GM12891 (cell line): Measurements from ENCODE around the gene SHROOM3.

Experiments
- DNase-seq: peaks from one replicate; pipeline ENCODE4 v3.0.0; 2011; ENCODE audit warnings: low spot score; ENCODE audit not compliant: insufficient read length
- FAIRE-seq: peaks from 2 replicates; lab custom pipeline; 2011; peaks lifted over from hg19 to GRCh38; lab: Jason Lieb, UNC
- PAX5 ChIP-seq: IDR thresholded peaks from 2 replicates; pipeline ENCODE4 v1.6.1; 2011; ENCODE audit warnings: low read length, moderate library complexity, mild to moderate bottlenecking; ENCODE audit not compliant: insufficient read depth, severe bottlenecking
- POLR2A ChIP-seq: IDR thresholded peaks from 2 replicates; pipeline ENCODE4 v1.6.1; 2011; ENCODE audit warnings: low read depth, low read length, control low read depth
- POLR2AphosphoS5 ChIP-seq: IDR thresholded peaks from 2 replicates; pipeline ENCODE4 v1.6.1; 2011; ENCODE audit warnings: low read depth, low read length, control low read depth
- POU2F2 ChIP-seq: IDR thresholded peaks from 2 replicates; pipeline ENCODE4 v1.6.1; 2011; ENCODE audit warnings: low read depth, mild to moderate bottlenecking, control low read depth, low read length, moderate library complexity
- SPI1 ChIP-seq: IDR thresholded peaks from 2 replicates; pipeline ENCODE4 v1.6.1; 2011; ENCODE audit warnings: low read depth, low read length, control low read depth
- TAF1 ChIP-seq: IDR thresholded peaks from 2 replicates; pipeline ENCODE4 v1.6.1; 2011; ENCODE audit warnings: low read depth, low read length, control low read depth

SHROOM3 gene

DNA sequence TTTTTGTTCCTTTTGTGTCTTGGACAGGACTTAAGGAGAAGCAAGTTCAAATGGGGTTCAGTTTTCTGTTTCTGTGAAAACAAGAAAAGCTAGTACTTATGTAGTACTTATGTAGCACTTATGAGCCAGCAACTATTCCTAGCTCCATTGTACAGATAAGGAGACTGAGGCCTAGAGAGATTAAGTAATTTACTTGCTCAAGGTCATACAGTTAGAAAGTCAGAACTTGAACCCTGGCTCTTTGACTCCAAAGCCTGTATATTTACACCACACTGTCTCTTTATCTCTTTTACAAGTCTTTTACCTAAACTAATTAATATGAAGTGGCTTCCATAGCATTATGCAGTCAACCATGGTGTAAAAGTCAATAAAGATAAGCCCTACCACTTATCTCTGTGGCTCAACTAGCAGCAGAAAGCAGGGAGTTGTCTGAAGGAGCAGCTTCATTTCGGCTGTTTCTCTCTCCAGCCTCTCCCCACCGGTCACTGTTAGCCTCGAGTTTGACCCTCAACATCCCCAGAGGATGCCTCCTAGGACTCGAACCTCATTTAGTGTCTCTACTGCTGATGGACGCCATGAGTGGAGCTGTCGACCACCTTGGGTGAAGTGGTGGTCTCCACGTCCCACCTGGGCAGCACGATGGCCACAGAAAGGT lies 209.9 kb downstream of the SHROOM3 start:
- FAIRE-seq (no peak), DNase-seq (no peak)
- no peak for TF ChIP-seq POU2F2
- no peak for TF ChIP-seq POLR2A
- TF ChIP-seq TAF1: no peak
- no peak for TF ChIP-seq PAX5
- TF ChIP-seq SPI1: no peak
- TF ChIP-seq POLR2AphosphoS5: no peak

DNA sequence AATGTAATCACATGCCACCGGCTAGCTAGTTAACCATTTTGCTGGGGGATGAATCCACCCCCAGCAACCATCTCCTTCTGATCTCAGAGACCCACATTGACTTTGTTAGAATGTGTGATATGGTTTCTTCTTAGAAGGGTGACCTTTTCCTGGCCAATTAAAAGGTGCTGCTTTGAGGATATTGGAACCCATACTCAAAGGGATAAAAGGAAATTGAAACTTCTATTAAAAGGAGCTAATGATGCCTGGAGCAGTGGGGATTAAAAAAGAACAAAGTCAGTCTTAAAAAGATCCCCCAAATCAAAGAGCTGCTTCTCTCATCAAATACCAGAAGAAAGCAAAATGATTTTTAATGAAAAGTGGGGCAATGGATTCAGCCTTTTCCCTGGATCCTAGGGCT lies 214.1 kb downstream of the SHROOM3 start:
- FAIRE-seq: no peak
- TF ChIP-seq PAX5: no peak
- no peak for TF ChIP-seq POLR2A
- TF ChIP-seq POLR2AphosphoS5: no peak
- no peak for TF ChIP-seq SPI1
- no peak for TF ChIP-seq POU2F2
- TF ChIP-seq TAF1: no peak
- DNase-seq: no peak

DNA sequence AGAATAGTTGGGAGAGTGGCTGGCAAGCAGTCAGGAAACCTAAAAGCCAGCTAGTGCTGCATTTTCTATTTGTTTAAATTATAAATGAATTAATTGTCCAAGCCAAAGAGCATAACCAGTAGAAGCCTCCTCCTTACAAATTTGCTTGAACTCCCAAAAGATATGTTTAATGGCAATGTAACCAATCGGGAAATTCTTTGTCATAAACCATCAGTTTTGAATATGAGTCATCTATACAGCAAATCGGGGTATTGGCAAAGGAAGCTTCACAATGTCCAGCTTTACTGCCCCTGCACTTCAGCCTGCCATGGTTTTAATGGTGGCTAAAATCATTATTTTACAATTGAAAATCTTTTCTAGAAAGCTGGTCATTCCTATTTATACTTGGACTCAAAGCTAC lies 216.6 kb downstream of the SHROOM3 start:
- no peak for TF ChIP-seq PAX5
- TF ChIP-seq SPI1: no peak
- TF ChIP-seq TAF1: no peak
- TF ChIP-seq POLR2A: no peak
- no peak for TF ChIP-seq POLR2AphosphoS5
- no peak for TF ChIP-seq POU2F2
- DNase-seq (no peak), FAIRE-seq (no peak)

DNA sequence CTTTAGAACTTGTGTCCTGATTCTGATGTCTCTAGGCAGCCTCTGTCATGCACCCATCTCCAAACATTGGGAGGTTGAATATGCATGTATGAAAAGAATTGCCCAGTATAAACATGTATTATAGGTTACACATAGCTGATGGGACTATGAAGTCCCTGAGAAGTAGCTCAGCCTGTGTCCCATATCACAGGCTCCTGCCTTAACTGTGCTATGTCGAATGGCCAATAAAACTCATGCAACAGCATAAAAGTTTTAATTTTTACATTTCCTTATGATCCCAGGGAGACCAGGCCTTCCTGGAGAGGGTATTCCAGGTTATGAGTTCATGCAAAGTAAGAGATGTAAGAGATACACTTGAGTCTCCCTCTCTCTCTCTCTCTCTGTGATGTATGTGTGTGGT lies 217.4 kb downstream of the SHROOM3 start:
- DNase-seq: no peak
- FAIRE-seq: no peak
- TF ChIP-seq POLR2AphosphoS5 (no peak), POU2F2 (no peak), SPI1 (no peak), PAX5 (no peak), POLR2A (no peak), TAF1 (no peak)

DNA sequence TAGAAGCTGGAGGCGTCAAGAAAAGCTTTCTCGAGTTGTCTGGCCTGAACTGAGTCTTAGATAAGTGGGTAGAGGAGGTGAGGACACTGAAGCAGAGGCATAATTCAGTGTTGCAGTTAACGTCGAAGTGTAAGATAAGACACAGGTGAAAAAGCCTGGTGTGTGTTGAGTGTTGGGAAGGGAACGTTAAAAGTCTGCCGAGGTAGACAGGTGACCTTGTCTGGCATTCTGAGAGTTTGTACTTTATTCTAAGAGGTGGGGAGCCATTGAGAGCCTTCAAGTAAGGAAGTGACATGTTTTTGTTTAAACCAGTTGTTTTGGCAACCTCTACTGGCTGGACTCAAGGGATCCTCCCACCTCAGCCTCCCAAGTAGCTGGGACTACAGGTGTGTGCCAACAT lies 219.1 kb downstream of the SHROOM3 start:
- FAIRE-seq: no peak
- no peak for DNase-seq
- TF ChIP-seq POLR2AphosphoS5: no peak
- no peak for TF ChIP-seq SPI1
- no peak for TF ChIP-seq POU2F2
- TF ChIP-seq TAF1: no peak
- no peak for TF ChIP-seq POLR2A
- no peak for TF ChIP-seq PAX5

DNA sequence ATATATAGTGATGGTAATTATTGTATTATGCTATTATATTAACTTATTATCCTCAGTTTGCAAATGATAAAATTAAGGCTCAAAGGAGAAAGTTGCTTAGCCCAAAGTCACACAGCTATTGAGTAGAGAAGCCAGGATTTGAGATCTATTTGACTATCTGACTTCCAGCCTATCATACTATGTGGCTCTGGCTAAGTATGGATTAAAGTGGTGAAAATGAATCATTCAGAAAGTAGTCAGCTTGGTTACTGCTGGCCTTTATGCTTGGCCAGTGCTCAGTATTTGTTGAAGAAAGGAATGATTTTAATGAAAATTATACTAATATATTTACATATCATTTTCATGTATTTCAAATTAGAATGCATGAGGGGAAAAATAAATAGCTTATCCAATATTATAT lies 219.8 kb downstream of the SHROOM3 start:
- TF ChIP-seq TAF1 (no peak), POU2F2 (no peak), SPI1 (no peak), POLR2A (no peak), PAX5 (no peak), POLR2AphosphoS5 (no peak)
- no peak for FAIRE-seq
- no peak for DNase-seq

DNA sequence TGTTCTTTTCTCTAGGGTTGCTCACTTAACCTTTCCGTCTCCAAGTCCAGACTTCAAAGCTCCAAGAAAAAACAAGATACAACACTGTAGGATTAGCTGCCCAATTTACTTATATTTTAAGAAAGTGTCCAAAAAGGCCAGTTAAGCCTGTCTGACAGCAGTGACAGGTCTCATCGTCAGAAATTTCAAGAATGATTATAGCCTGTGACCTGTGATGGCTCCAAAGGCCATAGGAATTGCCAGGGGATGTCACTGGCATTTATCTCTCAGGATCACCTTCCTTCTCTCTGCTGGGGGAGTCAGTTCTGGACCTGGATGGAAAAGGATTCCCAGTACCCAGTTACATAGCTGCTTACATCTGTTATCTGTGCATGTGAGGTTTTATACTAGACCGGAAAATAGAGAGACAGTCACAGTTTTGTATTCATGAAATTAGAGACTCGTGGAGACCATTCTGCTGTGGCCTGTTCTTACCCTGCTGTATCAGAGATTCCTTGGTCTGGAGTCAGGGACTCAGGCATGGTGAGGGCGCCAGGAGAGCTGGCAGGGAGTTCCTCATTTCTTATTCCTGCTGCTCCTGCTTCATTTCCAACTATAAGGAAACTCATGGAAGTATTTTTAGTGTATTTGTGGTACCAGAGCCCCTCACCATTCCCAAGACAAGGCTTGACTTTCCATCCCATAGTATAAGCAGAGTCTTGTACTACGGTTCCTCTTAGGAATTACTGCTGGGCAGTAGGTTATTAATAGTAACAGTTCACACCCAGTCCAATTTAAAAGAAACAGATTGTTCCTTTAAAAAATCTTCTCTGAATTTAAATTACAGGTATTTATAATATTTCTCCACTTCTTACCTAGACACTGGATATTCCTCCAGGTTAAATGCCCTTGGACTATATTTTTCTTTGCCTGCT lies 220.8 kb downstream of the SHROOM3 start:
- no peak for DNase-seq
- TF ChIP-seq POLR2AphosphoS5 (no peak), POLR2A (no peak), SPI1 (no peak), PAX5 (no peak), POU2F2 (no peak), TAF1 (no peak)
- FAIRE-seq: no peak

DNA sequence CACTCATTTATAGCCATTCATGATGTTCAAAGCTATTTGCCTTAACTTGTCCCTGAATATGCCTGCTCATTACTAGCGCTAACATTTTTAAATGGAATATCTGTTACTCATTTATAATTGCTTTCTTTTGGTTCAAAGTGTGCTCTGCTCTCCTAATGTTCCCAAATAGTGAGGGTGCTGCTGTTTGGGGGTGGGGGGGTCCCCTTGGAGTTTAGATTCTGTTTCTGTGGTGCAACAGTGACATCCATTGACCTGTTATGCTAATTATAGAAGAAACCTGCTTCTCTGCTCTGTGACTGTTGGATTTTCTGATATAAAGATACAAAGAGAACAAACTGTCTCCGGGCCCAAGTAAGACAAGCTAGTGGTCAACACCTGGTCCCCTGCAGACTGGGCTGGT lies 222.4 kb downstream of the SHROOM3 start:
- no peak for DNase-seq
- FAIRE-seq: no peak
- no peak for TF ChIP-seq TAF1
- TF ChIP-seq POLR2AphosphoS5: no peak
